OCI-LY7 (cell line): Measurements from ENCODE around the gene DDHD1. TPM values are rescaled to one million over a fixed set of nuclear protein-coding genes. Genes with fewer than 3 reads are reported as not detected.

Source experiments
- BruUV-seq: library from RNA; stranded (reverse); fragments of 400-500 nt; replicated peaks from 2 replicates; lab custom pipeline; 2021; lab: Mats Ljungman, UMichigan
- CTCF ChIA-PET: fragments of 300-600 bp; sonication (Branson Sonifier 250); formaldehyde crosslinking; loops from one replicate; lab custom pipeline; 2022; ENCODE audit warnings: antibody characterized with exemption; ENCODE audit not compliant: unreplicated experiment; lab: Charles Lee
- POLR2A ChIA-PET: fragments of 300-600 bp; sonication (Branson Sonifier 250); formaldehyde crosslinking; loops from one replicate; lab custom pipeline; 2022; ENCODE audit warnings: antibody characterized with exemption; lab: Charles Lee
- DNase-seq: peaks from one replicate; pipeline ENCODE4 v3.0.0-alpha.2; 2015; ENCODE audit warnings: low spot score
- H2AFZ ChIP-seq: fragments of 200-600 bp; sonication (generic), shearing (Covaris generic); 2 replicates; pipeline ENCODE4 v1.6.1; 2014; ENCODE audit warnings: mild to moderate bottlenecking, antibody characterized with exemption, low read length, moderate library complexity
- H3K27ac ChIP-seq: fragments of 200-600 bp; sonication (generic); 2 replicates; pipeline ENCODE4 v1.5.1; 2014; ENCODE audit warnings: mixed run types, low read depth, mild to moderate bottlenecking, moderate library complexity, low read length, inconsistent platforms; ENCODE audit not compliant: poor library complexity, severe bottlenecking
- H3K36me3 ChIP-seq: fragments of 200-600 bp; sonication (generic); 2 replicates; pipeline ENCODE4 v1.6.1; 2014; ENCODE audit warnings: mild to moderate bottlenecking, antibody characterized with exemption, low read length, moderate library complexity, mixed read lengths; ENCODE audit not compliant: insufficient read depth
- H3K4me1 ChIP-seq: fragments of 200-600 bp; sonication (generic); 2 replicates; pipeline ENCODE4 v1.5.1; 2014; ENCODE audit warnings: mild to moderate bottlenecking, low read length; ENCODE audit not compliant: insufficient read depth, poor library complexity, severe bottlenecking
- H3K4me2 ChIP-seq: fragments of 200-600 bp; sonication (generic); 2 replicates; pipeline ENCODE4 v1.6.1; 2014; ENCODE audit warnings: mild to moderate bottlenecking, low read length
- H3K4me3 ChIP-seq: fragments of 200-600 bp; sonication (generic); 2 replicates; pipeline ENCODE4 v1.5.1; 2014; ENCODE audit warnings: mild to moderate bottlenecking, low read depth, low read length; ENCODE audit not compliant: poor library complexity, severe bottlenecking
- H3K79me2 ChIP-seq: fragments of 200-600 bp; sonication (generic); 2 replicates; pipeline ENCODE4 v1.6.1; 2016; ENCODE audit warnings: low read depth, mild to moderate bottlenecking, low read length, moderate library complexity, mixed read lengths; ENCODE audit not compliant: insufficient read depth
- H3K9me2 ChIP-seq: fragments of 200-600 bp; sonication (generic); 2 replicates; pipeline ENCODE4 v1.6.1; 2016; ENCODE audit warnings: mild to moderate bottlenecking, low read length, mixed read lengths; ENCODE audit not compliant: insufficient read depth
- H3K9me3 ChIP-seq: fragments of 200-600 bp; sonication (generic); 2 replicates; pipeline ENCODE4 v1.6.1; 2014; ENCODE audit warnings: mild to moderate bottlenecking, mixed run types, low read length, mixed read lengths
- H4K20me1 ChIP-seq: fragments of 200-600 bp; sonication (generic); 2 replicates; pipeline ENCODE4 v1.6.1; 2014; ENCODE audit warnings: mild to moderate bottlenecking, antibody characterized with exemption, low read length, moderate library complexity, mixed read lengths; ENCODE audit not compliant: insufficient read depth
- EZH2phosphoT487 ChIP-seq: fragments of 200-600 bp; sonication (generic); IDR thresholded peaks from 2 replicates; pipeline ENCODE4 v1.6.1; 2018; ENCODE audit warnings: low read depth, borderline replicate concordance, mild to moderate bottlenecking, mixed run types, antibody characterized with exemption, low read length, moderate library complexity, mixed read lengths
- intact Hi-C: fragments of 100-400 bp; cut with micrococcal nuclease; formaldehyde crosslinking; loops from one replicate; pipeline ENCODE4 v1.10.0; 2022; ENCODE audit not compliant: unreplicated experiment
- total RNA-seq, 2 experiments: library from RNA; depleted of rRNA in 1 of 2; stranded (reverse); fragments of >200 nt in 1 of 2; shearing (Covaris generic) in 1 of 2; gene quantifications; 2 replicates each; pipeline ENCODE4 v1.2.3, GENCODE V29; 2014 to 2022
- TF ChIP-seq, protein P1 (sequence below): fragments of 200-600 bp; sonication (generic); conservative IDR thresholded peaks from 2 replicates; pipeline ENCODE4 v1.5.1; 2014; ENCODE audit warnings: mild to moderate bottlenecking, antibody characterized with exemption, low read length, moderate library complexity, mixed read lengths

Gene DDHD1
- total RNA-seq, 2 experiments from 2014 or later, result 28.7 to 45.2 TPM

DNA sequence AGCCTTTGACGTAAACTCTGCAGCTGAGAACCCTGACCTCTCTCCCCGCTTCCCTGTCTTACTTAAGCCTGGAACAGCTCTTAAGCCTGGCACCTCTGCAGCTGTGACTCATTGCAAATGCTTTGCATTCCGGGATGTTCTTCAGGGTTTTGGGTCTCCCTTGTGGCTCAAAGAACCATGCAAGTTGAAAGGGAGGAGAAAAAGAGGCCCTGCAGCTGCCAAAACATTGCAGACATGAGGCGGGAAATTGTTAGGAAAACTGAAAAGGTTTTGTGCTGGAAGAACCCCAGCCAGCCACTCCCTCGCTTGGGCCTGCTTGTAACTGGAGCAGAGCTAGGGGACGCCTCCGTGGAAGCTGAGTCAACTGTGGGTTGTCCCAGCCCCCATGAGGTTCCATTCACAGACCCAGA, 142.1 kb downstream of the DDHD1 start:
- no peaks in the 10 kb centered on the region for H3K4me1 ChIP-seq
- BruUV-seq, result no TSS peak
- no peaks in the 10 kb centered on the region for H3K36me3 ChIP-seq
- DNase-seq, result no peak
- H2AFZ ChIP-seq, result no peak overlapping the region
- ChIA-PET CTCF (no interaction called here), POLR2A (no interaction called here)
- H3K79me2 ChIP-seq, result no peaks in the 10 kb centered on the region
- H3K9me3 ChIP-seq, result no peaks in the 10 kb centered on the region
- intact Hi-C loops, result no loop called here
- TF ChIP-seq EZH2phosphoT487, result no peak
- TF ChIP-seq, protein P1, sequence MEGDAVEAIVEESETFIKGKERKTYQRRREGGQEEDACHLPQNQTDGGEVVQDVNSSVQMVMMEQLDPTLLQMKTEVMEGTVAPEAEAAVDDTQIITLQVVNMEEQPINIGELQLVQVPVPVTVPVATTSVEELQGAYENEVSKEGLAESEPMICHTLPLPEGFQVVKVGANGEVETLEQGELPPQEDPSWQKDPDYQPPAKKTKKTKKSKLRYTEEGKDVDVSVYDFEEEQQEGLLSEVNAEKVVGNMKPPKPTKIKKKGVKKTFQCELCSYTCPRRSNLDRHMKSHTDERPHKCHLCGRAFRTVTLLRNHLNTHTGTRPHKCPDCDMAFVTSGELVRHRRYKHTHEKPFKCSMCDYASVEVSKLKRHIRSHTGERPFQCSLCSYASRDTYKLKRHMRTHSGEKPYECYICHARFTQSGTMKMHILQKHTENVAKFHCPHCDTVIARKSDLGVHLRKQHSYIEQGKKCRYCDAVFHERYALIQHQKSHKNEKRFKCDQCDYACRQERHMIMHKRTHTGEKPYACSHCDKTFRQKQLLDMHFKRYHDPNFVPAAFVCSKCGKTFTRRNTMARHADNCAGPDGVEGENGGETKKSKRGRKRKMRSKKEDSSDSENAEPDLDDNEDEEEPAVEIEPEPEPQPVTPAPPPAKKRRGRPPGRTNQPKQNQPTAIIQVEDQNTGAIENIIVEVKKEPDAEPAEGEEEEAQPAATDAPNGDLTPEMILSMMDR, result no peak
- H3K4me3 ChIP-seq, result no peak overlapping the region
- H3K27ac ChIP-seq, result no peak overlapping the region
- no peak overlapping the region for H3K4me2 ChIP-seq
- no peaks in the 10 kb centered on the region for H4K20me1 ChIP-seq
- H3K9me2 ChIP-seq, result no peaks in the 10 kb centered on the region

DNA sequence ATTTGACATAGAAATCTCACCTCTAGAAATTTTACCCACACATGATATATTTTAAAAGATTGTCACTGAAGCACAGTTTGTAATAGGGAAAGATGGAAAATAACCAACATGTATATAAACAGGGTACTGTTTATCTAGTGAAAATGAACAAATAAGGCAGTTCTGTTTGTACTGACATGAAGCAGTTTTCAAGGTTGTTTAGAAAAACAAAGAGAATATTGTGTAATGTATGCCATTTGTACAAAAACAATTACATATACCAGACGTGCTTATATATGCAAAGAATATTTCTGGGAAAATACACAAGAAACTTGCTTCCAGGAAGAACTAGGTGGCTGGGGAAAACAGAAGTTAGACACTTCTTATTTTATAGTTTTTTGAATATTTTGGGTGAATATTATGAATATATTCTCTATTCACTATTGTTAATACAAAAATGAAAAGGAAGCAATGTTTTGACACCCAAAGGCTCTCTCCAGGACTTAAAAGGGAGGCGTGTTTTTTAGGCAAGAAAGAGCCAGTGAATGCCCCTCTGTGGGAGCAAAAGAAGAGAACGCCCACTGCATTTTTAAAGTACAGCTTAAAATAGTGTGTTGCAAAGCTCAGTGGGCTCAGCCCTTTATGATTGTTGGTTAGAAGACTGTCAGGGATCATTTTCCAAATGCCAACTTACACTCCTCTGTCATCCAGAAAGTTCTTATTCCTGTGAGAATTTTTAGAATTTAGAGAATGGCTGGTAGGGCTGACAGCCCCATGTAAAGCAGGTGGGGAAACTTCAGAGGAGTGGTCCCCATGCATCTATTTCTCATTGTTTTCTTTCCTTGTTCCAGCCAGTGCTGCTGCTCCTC, 142.7 kb downstream of the DDHD1 start:
- ChIA-PET POLR2A (no interaction called here), CTCF (no interaction called here)
- H4K20me1 ChIP-seq, result no peaks in the 10 kb centered on the region
- DNase-seq, result no peak
- no peak overlapping the region for H3K4me2 ChIP-seq
- H3K4me1 ChIP-seq, result no peaks in the 10 kb centered on the region
- TF ChIP-seq EZH2phosphoT487, result no peak
- TF ChIP-seq, protein P1, result no peak
- H2AFZ ChIP-seq, result no peak overlapping the region
- H3K27ac ChIP-seq, result no peak overlapping the region
- H3K79me2 ChIP-seq, result no peaks in the 10 kb centered on the region
- H3K36me3 ChIP-seq, result no peaks in the 10 kb centered on the region
- no peaks in the 10 kb centered on the region for H3K9me3 ChIP-seq
- no TSS peak for BruUV-seq
- intact Hi-C loops, result no loop called here
- no peak overlapping the region for H3K4me3 ChIP-seq
- H3K9me2 ChIP-seq, result no peaks in the 10 kb centered on the region

DNA sequence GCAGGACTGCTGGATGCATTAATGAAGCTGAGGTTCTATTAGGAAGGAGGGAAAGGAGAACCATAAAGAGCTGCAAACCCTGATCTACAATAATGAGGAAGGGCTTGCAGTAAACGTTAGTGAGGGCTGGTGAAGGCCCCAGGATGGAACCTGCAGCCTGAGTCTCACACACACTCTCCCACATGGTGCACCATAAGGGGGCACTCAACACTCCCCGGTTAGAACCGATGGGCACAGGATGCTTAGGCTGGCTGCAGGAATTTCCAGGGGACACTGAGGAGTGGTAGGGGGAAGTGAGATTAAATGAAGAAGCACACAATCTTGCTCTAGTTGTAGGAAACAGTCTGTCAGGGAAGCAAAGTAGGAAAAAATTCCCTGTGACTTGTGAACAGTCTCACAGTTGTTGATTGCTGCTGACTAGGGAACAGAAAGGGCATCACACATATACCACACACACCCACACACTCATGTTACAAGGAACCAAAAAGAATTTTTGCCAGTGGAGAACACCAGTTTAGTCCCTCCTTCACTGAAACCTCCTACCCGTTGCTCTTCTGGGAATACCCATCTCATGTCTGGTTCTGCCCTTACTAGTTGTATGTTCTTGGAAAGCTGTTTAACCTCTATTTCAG, 146.1 kb downstream of the DDHD1 start:
- POLR2A ChIA-PET, result interaction anchor here (0.7 to 0.8 kb wide), 2 partner anchors 374 to 725 kb away, joined by 3 read pairs; no protein-coding TSS in a partner anchor
- no peak for DNase-seq
- H3K27ac ChIP-seq, result no peak overlapping the region

More for the DNA sequence above, 146.1 kb downstream of the DDHD1 start:
- TF ChIP-seq, protein P1, result no peak
- no peak for TF ChIP-seq EZH2phosphoT487
- no peaks in the 10 kb centered on the region for H3K9me2 ChIP-seq
- H4K20me1 ChIP-seq, result no peaks in the 10 kb centered on the region
- H3K4me3 ChIP-seq, result no peak overlapping the region
- H2AFZ ChIP-seq, result no peak overlapping the region
- H3K36me3 ChIP-seq, result no peaks in the 10 kb centered on the region
- no peaks in the 10 kb centered on the region for H3K9me3 ChIP-seq
- H3K4me2 ChIP-seq, result no peak overlapping the region
- CTCF ChIA-PET, result interaction anchor here (0.6 kb wide), 1 partner anchor 9 kb away, joined by 3 read pairs; no protein-coding TSS in a partner anchor
- intact Hi-C loops, result no loop called here
- no peaks in the 10 kb centered on the region for H3K79me2 ChIP-seq
- BruUV-seq, result no TSS peak
- no peaks in the 10 kb centered on the region for H3K4me1 ChIP-seq
